Stimulated activated CD4-positive, alpha-beta T cell treated with anti-CD3 and anti-CD28 coated beads, Interleukin-15, amount 100 ng/mL, for 48 hours (primary cell): ENCODE measurements around the gene MMAB.

Experiments
- DNase-seq, 2 donors: peaks; one replicate each; pipeline ENCODE4 v3.0.0-alpha.2; 2020; ENCODE audit warnings: low read depth in 2 of 2

Gene MMAB

DNA sequence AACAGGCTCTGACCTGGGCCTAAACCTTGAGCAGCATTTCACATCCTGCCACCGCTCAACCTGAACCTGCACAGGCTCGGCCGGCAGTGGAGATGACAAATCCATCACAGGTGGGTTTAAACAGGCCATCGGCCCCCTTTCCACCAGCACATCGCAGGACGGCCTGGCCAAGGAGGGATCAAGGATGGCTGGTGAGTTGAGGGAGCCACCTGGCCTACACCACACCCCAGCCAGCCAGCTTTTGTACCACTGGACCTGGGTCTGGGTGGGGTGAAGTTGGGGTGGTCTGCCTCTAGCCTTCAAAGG, 14.2 kb downstream of the MMAB start:
- DNase-seq = no peak

DNA sequence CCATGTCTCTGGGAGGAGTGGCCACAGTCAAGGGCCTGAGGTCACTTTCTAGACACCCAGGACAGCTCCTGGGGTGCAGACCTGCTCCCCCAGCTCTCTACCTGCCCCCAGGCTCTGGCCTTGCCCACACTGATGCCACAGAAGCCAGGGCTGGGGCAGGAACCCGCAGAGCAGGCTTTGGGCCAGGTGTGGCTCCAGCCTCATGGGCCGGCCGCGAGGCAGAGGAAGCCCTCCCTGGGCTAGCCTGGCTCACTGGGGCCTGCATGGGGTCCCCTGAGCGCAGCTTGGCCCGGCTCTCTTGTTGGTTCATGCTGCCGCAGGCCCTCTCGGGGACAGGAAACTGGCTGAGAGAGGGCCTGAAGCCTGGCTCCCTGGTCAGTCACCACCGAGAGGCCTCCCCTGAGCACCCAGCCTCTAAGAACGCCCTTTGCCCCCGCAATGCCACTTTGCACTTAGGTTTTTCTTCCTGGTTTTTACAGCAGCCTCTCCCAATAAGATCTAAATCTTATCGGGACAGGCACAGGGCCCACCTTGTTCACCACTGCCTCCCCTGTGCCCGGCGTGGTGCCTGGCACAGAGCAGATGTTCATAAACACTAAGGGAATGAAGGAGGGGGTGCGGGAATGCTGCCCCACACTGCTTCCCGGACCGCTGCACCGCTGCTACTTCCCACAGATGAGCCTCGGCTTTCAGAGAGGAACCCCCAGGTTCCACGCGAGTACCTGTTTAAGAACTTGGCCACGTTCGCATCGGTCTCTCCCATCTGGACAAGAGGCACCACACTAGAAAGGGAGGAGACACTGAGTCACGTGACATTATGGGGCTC, 14.7 kb downstream of the MMAB start:
- DNase-seq = no peak

DNA sequence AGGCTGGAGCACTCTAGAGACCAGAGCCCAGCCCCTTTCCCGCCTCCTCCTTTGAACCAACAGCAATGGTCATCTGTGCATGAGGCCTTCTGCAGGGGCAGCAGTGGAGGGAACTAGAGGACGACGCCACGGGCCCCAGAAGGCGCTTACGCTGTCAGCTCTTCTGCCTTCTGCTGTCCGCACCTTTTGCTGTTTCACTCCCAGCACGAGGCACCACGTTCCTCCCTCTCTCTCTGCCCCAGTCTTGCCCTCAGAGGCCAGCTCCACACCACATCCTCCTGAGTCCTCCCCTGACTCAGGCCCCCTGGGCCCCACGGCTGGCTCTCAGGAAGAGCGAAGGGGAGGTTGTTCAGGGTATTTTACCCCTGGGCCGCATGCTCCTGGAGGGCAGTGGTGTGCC, 15.5 kb downstream of the MMAB start:
- no peak for DNase-seq

DNA sequence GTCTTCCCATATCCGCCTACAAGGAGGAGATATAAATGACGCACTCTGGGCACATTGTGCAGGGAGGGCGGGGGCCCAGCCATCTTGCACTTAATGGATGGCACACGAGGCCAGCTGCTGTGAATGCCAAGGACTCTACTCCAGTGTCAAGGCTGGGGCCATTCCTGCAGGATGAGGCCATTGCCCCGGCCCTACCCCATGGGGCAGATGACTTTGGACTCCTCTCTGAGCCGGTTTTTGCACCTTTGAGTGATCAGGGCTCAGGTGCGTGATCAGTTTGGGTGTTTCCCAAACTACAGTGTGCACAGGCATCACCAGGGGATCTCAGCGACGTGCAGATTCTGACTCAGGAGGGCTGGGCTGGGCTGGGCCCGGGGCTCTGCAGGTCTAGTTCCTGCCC, 16.1 kb downstream of the MMAB start:
- no peak for DNase-seq

DNA sequence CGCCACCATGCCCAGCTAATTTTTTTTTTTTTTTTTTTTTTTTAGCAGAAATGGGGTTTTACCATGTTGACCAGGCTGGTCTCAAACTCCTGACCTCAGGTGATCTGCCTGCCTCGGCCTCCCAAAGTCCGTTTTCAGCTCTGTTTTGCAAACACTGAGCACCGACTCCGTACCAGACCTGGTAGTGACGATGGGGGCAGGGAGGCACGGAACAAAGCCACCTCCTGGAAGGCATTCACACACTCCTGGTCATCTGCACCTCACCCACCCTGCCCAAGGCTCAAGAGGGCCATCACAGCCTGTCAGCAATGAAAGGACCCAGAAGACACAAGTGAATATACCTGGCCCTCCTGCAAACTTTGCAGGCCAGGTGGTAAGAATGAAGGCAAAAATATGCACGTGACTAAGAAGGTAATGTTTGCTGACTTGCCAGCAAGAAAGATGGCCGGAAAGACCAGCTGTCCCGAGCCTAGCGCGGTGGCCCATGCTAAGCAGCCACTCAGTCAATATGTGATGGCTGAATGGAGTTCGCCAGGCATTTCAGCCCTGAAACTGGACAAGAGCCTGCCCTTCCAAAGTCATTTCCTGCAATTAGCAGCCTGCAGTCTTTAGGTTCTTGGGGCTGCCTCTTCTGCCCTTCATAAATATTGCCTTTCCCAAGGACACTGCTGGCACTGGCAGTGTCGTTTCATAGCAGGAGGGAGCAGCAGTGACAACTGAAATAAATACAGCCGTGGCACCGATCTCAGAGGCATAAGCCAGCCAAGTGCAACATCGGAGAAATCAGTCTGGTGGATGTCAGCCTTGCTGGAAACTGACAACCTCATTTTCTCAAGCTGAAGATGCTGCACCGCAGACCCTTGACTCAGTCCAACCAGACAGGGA, 17.6 kb downstream of the MMAB start:
- DNase-seq = no peak

DNA sequence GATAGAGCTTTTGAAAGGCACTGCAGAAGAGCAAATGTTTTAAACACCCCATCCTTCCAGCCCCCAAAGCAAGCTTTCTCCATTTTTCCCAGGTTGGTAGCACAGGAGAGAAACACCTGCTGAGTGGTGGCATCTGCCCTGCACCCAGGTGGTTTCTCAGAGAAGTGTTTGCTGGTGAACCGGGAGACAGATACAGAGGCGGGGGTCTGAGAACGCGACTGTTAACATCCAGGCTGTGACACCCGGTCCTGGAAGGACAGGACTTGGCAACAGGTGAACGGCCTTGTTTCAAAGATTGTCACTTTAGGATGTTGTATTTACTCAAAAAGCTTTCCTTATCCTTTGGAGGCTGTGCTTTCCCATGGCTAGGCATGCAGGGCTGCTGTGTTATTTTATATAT, 18.5 kb downstream of the MMAB start:
- DNase-seq = no peak

DNA sequence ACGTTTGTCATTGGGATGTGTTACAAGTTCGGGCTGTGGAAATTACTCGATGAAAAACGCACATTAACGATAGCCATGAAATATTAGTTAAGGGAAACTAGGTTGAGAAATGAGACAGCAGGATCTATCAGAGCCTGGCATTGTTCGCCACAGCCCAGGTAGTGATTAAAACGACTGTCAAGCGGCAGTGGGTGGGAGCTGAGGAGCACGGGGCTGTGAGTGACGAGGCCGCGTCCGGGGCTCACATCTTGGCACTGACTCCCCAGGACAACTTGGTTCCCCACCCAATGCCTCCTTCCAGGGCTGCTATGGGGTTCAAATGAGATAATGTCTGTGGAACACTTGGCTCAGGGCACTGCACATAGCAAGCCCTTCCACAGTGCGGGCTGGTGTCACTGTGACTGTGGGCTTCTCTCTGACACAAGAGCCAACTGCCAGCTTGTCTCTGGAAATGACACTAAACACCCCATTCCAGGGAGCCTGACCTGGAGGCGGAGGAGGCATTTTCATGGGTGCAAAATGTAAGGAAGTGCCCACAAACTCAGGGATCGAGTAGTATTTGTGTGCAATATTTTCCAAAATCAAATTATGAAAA, 19.3 kb downstream of the MMAB start:
- DNase-seq = no peak

DNA sequence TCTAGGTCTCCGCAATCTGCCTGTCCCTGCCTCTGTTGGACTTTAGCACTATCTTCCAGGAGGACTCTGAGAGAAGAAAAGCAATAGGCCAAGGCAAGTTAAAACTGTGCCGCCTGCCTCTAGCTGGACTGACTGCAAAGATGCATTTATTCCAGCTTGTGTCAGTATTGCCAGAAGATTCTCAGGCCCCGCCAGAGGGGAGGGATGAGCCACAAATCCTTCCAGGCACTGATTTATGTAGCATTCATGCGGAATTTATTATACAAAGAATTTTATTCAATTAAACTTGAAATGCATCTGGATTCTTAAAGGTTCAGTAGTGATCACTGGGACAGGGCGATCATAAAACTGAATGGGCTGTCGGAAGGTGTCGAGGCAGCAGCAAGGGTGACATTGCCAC, 19.8 kb downstream of the MMAB start:
- DNase-seq = no peak

DNA sequence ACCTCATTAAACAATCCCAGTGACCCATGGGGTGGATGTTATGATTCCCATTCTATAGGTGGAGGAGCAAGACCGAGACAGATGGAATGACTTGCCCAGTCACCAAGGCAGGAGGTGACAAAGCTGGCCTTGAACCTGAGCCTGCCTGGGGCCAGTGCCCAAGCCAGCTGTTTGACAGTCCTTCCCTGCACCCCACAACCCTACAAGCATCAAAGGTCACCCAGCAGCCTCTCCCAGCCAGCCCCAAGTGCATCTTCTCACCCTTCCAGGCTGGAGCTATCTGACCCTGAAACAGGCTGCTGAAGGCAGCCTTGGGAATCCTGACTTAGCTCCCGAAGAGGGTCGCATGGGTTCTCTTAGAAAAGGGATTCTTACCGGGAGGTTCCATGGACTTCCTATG, 20.3 kb downstream of the MMAB start:
- DNase-seq = no peak

DNA sequence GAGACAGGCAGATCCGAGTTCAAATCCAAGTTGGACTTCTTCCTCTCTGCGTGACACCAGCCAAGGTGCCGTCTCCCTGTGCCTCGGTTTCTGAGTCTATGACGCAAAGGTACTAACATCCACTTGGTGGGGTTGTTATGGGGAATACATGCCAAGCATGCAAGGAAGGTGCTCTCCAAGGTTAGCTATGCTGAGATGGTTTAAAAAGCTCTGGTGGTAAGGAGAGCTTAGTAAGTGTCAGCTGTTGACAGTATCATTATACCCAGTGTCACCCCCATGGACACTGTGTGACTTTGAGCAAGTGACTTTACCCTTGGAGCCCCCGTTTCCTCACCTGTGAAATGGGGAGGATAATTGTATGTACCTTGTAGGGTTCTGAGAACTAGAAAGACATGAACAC, 22.2 kb downstream of the MMAB start:
- DNase-seq = no peak

DNA sequence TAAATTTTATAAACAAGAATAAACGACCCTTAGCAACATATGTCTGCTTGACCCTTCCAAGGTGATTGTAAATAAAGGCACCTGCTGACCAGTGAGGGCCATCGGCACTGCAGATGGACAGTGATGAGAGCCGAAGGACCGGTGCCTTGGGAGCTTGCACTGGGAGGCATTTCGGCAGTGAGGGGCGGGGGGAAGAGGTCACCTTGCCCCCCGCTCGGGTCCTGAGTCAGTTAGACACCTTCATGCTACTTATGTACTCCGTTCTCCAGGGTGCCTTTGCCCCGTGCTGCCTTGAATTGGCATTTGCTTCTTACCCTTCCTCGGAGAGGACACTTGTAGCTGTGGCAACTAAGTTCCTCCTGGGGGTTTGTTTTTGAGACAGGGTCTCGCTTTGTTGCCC, 23.0 kb downstream of the MMAB start:
- DNase-seq = no peak

DNA sequence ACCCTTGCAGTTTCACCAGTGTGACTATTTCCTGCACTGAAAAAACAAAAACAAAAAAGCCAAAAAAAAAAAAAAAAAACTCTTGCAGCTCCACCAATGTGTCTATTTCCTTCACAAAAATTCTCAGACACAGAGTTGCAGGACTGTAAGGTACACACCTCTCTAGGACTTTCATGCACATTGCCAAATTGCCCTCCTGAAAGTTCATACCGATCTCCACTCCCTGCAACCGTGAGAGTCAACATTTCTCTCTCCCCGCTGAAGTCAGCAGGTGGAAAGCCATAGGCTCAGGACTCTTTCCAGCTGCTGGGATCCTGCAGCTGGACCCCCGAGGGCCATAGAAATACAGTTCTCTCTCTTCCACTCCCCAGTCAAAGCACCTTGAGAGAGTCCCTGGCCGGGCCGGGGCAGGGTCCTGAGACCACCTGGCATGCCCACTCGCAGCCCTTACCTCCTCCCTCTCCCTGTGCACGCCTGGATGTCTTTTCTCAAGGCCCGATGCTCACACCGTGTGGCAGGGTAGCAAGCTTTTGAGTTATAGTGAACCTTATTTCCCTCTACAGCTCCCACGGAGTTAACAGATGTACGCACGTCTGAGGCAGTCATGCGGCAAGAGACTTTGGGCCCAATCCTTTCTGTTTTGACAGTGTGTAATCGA, 23.6 kb downstream of the MMAB start:
- DNase-seq = no peak

DNA sequence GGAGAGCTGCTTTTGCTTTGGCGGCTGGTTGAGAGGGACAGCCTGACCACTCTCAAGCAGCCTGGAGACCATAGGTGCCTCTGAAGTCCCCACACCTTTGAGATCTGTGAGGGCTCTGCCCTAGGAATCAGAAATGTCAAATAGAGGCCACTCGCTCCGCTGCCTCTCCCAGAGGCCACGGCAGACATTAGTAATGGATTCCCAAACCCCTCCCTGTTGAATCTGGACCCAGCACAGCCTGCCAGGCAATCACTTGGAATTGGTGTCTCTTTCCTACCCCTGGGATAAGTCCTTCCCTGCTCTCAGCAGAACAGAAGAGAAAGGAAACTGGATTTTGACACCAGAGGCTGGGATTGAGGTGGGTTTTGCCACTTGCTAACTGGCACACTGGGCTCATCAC, 25.0 kb downstream of the MMAB start:
- no peak for DNase-seq

DNA sequence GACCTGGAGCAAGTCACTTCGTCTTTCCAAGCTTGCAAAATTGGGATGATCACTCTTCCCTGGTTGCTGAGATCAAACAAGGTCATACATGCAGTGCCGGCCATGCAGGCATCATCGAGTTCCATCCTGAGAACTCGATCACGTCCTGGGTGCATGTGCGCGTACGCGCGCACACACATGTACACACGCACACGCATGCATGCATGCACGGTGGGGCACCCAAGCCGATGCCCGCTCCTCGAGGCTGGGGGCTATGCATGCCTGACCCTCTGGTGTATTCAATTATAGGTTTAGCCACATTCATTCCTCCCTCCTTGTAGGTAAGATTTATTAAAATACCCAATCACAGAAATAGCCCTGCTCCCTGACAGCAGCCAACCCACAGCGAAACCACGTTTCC, 26.0 kb downstream of the MMAB start:
- no peak for DNase-seq

DNA sequence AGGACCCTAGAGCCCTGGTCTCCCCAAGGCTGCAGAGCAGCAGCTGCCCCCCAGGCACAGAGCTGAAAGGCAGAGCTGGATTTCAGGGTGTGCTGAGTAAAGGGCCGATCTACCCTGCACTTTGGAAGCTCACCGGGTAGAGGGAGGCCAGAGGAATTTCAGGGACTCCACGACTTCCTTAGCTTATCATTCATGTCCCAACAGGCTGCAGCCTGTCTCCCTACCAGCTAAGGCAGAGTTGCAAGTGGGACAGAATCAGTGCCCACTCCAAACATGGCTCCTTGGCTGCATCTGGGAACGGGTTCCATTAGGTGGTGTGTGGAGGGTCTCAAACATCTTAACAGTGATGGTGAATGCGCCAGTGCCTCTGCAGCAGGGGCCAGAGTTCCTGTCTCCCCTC, 27.5 kb downstream of the MMAB start:
- DNase-seq = no peak

DNA sequence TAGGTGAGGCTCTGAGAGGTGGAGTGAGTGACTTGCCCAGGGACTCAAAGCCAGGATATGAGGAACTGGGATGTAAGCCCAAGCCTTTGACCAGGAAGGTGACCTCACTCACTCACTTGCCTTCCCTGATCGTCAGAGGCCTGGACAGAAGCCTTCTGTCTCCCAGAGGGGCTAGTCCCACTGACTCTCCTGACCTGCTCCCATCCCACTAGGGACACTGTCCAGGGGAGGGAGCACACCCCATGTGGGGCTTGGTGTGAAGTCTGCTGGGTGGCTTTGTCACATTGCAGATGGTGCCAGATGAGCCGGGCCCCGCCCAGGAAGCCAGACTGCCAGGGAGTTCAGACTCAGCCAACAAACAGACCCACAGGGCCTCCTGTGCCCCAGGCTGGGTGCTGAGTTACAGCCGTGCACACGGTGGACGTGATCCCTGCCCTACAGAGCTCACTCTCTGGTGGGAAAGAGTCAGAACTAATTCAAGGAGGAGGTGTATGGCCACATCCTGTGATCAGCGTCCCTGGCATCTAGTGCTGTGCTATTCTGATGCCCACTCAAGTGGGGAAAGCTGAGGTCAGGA, 28.3 kb downstream of the MMAB start:
- DNase-seq = no peak

DNA sequence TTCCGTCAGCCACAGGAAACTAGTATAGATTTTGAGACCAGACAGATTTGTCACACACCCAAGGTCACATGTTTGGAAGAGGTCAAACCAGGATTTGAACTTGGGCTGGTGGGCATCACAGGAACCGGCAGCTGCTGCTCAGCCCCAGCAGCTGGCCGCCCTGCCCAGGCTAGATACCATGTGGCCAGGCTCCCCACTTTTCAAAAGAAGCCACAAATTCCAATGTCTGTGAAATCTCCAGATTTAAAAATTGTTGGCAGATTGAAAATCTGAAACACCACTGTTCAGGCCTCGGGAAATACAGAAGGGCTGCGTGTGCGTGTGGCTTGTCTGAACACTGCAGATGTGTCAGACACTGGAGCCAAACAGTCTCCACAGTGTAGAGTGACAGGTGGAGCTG, 30.4 kb downstream of the MMAB start:
- no peak for DNase-seq

DNA sequence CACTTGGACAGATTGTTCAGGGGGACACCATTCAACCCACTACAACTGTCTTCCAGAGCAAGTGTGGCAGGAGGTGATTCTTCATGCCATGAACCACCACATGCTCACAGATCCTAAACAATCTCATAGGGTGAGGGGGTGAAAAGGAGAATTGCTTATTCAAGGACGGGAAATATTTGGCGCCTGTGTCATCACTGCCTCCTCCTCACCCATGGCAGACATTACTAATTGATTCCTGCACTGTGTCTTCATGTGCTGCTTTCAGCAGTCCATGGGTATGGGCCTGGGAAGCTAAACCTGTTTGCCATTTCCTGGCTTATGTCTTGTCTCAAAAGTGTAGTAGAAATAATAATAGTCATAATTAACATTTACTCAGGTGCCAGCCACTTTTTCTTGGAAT, 31.3 kb downstream of the MMAB start:
- DNase-seq = no peak

DNA sequence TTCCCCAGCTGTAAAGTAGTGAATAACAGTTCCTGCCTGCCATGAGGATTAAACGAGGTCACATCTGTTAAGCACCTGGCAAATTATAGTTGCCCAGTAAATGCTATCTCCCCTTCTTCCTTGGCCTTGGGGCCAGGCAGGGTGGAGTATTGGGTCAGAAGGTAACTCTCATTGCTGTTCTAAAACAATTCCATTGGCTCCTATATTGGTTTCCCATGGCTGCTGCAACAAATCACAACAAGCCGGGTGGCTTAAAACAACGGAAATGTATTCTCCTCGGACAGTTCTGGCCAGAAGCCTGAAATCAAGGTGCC, 31.9 kb downstream of the MMAB start:
- DNase-seq = no peak

DNA sequence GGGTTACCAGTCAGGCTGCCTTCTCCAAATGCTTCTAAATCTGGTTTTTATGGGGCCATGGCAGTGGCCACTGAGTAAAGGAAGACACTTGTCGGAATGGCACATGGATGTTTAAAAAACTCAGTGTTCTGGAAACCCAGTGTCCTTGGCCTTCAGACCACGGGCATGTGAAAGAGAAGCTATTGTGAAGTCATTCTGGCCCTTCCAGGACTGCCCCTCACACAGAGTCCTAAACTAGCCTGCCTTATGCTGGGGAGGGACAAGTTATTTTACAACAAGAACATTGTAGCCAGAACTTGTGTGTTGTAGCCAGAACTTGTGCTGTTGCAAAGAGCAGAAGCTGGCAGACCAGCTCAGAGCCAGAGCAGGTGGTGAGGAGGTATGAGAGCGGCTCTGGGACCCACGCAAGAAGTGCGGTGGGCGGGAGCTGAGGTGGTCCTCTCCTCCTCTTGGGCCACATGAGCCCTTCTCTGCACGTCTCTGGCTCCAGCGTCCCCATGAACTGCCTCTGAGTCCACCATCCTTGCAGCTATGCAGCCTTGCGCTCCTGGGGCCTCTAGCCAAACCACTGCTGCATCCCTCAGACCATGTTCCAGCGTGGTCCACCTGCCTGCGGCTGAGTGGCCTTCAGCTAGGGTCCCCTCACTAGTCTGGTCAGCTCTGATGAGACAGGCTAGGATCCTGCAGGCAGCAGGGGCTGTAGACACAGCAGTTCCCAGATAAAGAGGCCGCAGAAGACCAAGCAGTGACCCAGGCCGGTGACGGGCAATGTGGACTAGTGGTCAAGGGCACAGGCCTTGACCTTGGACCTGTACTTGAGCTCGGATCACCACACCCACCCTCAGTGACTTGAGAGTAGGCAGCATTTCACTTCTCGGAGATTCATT, 32.5 kb downstream of the MMAB start:
- no peak for DNase-seq

DNA sequence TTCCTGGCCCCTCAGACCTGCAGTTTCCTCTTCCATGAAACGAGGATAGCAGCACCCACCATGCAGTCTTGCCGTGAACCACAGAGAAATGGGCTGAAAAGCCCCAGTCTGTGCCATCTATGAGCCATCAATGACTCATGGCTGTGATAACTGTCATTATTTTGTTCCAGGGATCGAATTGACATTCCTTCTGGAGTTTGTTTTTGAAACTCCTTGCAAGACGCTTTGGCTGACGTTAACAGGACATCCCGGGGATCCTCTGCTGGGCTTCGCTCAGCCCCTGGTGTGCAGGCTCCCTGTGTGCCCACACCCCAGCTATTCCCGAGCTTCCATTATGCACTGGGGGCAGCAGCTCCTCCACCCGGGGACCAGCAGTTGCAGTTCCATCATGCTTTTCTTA, 33.8 kb downstream of the MMAB start:
- DNase-seq = no peak
